NCI-H510A (cell line): ENCODE measurements around the gene PRKAG3.
A peak's percentile ranks its signal among the peaks of the same experiment; 100 is the strongest.
"Not testable (repeated sequence)": the region's sequence is repeated elsewhere in the genome, so short reads cannot be mapped to it uniquely, and the experiment has no call there.

Source experiments
- DNase-seq: peaks from one replicate; lab custom pipeline; 2025; lab: John Stamatoyannopoulos, UW

The PRKAG3 gene

GRCh38 chr2:218861645-218862318 lies 30.2 kb upstream of the PRKAG3 start:
- no peak for DNase-seq

- DNase-seq: peak; percentile 38
Measured at GRCh38 chr2:218860950-218861381, 29.4 kb upstream of the PRKAG3 start.

- no peak for DNase-seq
Measured at GRCh38 chr2:218859988-218860831, 28.6 kb upstream of the PRKAG3 start.

GRCh38 chr2:218859556-218859987 lies 28.0 kb upstream of the PRKAG3 start, which contains the start of gene WNT6:
TSS of gene WNT6 (plus strand) at chr2:218859805. CDS start at chr2:218860038, 233 bp downstream.
- no peak for DNase-seq

- DNase-seq: no peak
Measured at GRCh38 chr2:218858671-218859555, 27.3 kb upstream of the PRKAG3 start.

- DNase-seq: no peak
Measured at GRCh38 chr2:218858138-218858445, 26.5 kb upstream of the PRKAG3 start.

GRCh38 chr2:218857371-218858137 lies 26.0 kb upstream of the PRKAG3 start:
- no peak for DNase-seq

- DNase-seq: no peak
Measured at GRCh38 chr2:218856896-218857243, 25.3 kb upstream of the PRKAG3 start.

GRCh38 chr2:218856167-218856895 lies 24.7 kb upstream of the PRKAG3 start:
- no peak for DNase-seq

- no peak for DNase-seq
Measured at GRCh38 chr2:218855305-218856166, 23.9 kb upstream of the PRKAG3 start.

- no peak for DNase-seq
Measured at GRCh38 chr2:218854860-218855259, 23.3 kb upstream of the PRKAG3 start.

GRCh38 chr2:218853766-218854165 lies 22.2 kb upstream of the PRKAG3 start:
- no peak for DNase-seq

GRCh38 chr2:218852911-218853667 lies 21.5 kb upstream of the PRKAG3 start:
- no peak for DNase-seq

- no peak for DNase-seq
Measured at GRCh38 chr2:218851286-218851685, 19.7 kb upstream of the PRKAG3 start.

GRCh38 chr2:218850796-218851195 lies 19.2 kb upstream of the PRKAG3 start:
- no peak for DNase-seq

GRCh38 chr2:218849721-218850120 lies 18.1 kb upstream of the PRKAG3 start:
- no peak for DNase-seq

- not testable (repeated sequence) for DNase-seq
Measured at GRCh38 chr2:218846963-218847362, 15.4 kb upstream of the PRKAG3 start.

- DNase-seq: not testable (repeated sequence)
Measured at GRCh38 chr2:218844334-218844733, 12.7 kb upstream of the PRKAG3 start.

- DNase-seq: no peak
Measured at GRCh38 chr2:218839888-218840287, 8.3 kb upstream of the PRKAG3 start.
